A549 (cell line): Measurements from ENCODE around the gene MT1E. TPM values are rescaled to one million over a fixed set of nuclear protein-coding genes. Genes with fewer than 3 reads are reported as not detected.
"Not testable (repeated sequence)": the region's sequence is repeated elsewhere in the genome, so short reads cannot be mapped to it uniquely, and the experiment has no call there.

Experiments
- ATAC-seq, 2 experiments: fragments of 200-7000 bp in 1 of 2; fragments of >200 bp in 1 of 2; cut with Nextera tagmentation in 1 of 2; cut with Tn5 transposase in 1 of 2; 3 replicates each; pipeline versions ENCODE4 v1.8.0 to v1.9.1; 2018 to 2020; ENCODE audit warnings: mild to moderate bottlenecking in 1 of 2, moderate library complexity in 1 of 2
- CTCF ChIA-PET: fragments of 300-600 bp; sonication (Branson Sonifier 250); formaldehyde crosslinking; extraction: SDS; loops from one replicate; lab custom pipeline; 2021; ENCODE audit warnings: antibody characterized with exemption, inconsistent platforms; lab: Yijun Ruan, JAX
- POLR2A ChIA-PET: fragments of 350-600 bp; formaldehyde crosslinking; extraction: SDS; loops from one replicate; lab custom pipeline; 2021; ENCODE audit warnings: antibody characterized with exemption, inconsistent platforms; lab: Yijun Ruan, JAX
- DNase-seq, 2 experiments: peaks; one replicate each; pipeline versions ENCODE4 v3.0.0 to v3.0.0-alpha.2; 2011 to 2016; ENCODE audit warnings: low read depth in 1 of 2, low spot score in 1 of 2
- FAIRE-seq: peaks from 2 replicates; lab custom pipeline; 2011; peaks lifted over from hg19 to GRCh38; lab: Jason Lieb, UNC
- H3K27ac ChIP-seq, 2 experiments: fragments of >200 bp; sonication (Bioruptor Twin); formaldehyde crosslinking; 3 replicates each; pipeline ENCODE4 v1.5.1; 2016 to 2017
- H3K4me1 ChIP-seq: fragments of >200 bp; sonication (Bioruptor Twin); formaldehyde crosslinking; 3 replicates; pipeline ENCODE4 v1.6.1; 2016
- H3K4me2 ChIP-seq: fragments of >200 bp; sonication (Bioruptor Twin); formaldehyde crosslinking; 3 replicates; pipeline ENCODE4 v1.6.1; 2016
- H3K4me3 ChIP-seq: fragments of >200 bp; sonication (Bioruptor Twin); formaldehyde crosslinking; 3 replicates; pipeline ENCODE4 v1.5.1; 2016
- H3K9me3 ChIP-seq: fragments of >200 bp; sonication (Bioruptor Twin); formaldehyde crosslinking; 3 replicates; pipeline ENCODE4 v1.6.1; 2016
- ATOH8 ChIP-seq: fragments of 250-450 bp; sonication (Bioruptor Pico); IDR thresholded peaks from 2 replicates; pipeline ENCODE4 v1.5.0; 2020; ENCODE audit warnings: low read depth, mild to moderate bottlenecking, moderate library complexity
- CBX8 ChIP-seq: fragments of 200-600 bp; sonication (generic); IDR thresholded peaks from 2 replicates; pipeline ENCODE4 v1.6.1; 2016
- CEBPB ChIP-seq, 2 experiments: fragments of >200 bp in 1 of 2; sonication (Bioruptor Twin) in 1 of 2; formaldehyde crosslinking in 1 of 2; IDR thresholded peaks; 2 replicates each; pipeline ENCODE4 v1.6.1; 2012 to 2016
- EHF ChIP-seq: fragments of 250-450 bp; sonication (Bioruptor Pico); IDR thresholded peaks from 2 replicates; pipeline ENCODE4 v1.5.0; 2020; ENCODE audit warnings: mild to moderate bottlenecking
- EP300 ChIP-seq, 2 experiments: fragments of >200 bp; sonication (Bioruptor Twin); formaldehyde crosslinking; IDR thresholded peaks; 2 replicates in 1 of 2; 3 replicates in 1 of 2; pipeline ENCODE4 v1.6.1; 2016 to 2017
- ESRRA ChIP-seq: fragments of 150-350 bp; IDR thresholded peaks from 2 replicates; pipeline ENCODE4 v1.6.1; 2014; ENCODE audit warnings: mild to moderate bottlenecking, low read length, borderline replicate concordance
- HDAC2 ChIP-seq: fragments of 200-600 bp; sonication (generic); IDR thresholded peaks from 2 replicates; pipeline ENCODE4 v1.6.1; 2016
- JUNB ChIP-seq: fragments of >200 bp; sonication (Bioruptor Twin); formaldehyde crosslinking; IDR thresholded peaks from 2 replicates; pipeline ENCODE4 v1.6.1; 2016
- MAFK ChIP-seq: fragments of 450-650 bp; IDR thresholded peaks from 2 replicates; pipeline ENCODE4 v1.6.1; 2014; ENCODE audit not compliant: partially characterized antibody
- NR3C1 ChIP-seq: fragments of >200 bp; sonication (Bioruptor Twin); formaldehyde crosslinking; IDR thresholded peaks from 3 replicates; pipeline ENCODE4 v1.6.1; 2017
- RCOR1 ChIP-seq: fragments of 150-350 bp; IDR thresholded peaks from 2 replicates; pipeline ENCODE4 v1.6.1; 2014; ENCODE audit warnings: antibody characterized with exemption, low read length, low read depth
- SREBF2 ChIP-seq: fragments of 450-650 bp; IDR thresholded peaks from 2 replicates; pipeline ENCODE4 v1.6.1; 2014; ENCODE audit warnings: mild to moderate bottlenecking, moderate library complexity
- ZC3H11A ChIP-seq: fragments of 450-650 bp; IDR thresholded peaks from 2 replicates; pipeline ENCODE4 v1.6.1; 2014; ENCODE audit warnings: antibody characterized with exemption, mild to moderate bottlenecking
- WGBS: methylation state at CpG from one replicate; pipeline ENCODE4 v1.1.6; 2017; ENCODE audit errors: missing lambda C conversion rate; 5-methylcytosine and 5-hydroxymethylcytosine counted together
- polyA plus RNA-seq, 4 experiments: library from polyadenylated mRNA; depleted of rRNA in 3 of 4; stranded (reverse); fragments of >200 nt; fragmentation: RNase III in 1 of 4; extraction: RNeasy Plus Mini Kit Qiagen cat#74134 plus additional on column Dnase treatment in 1 of 4; gene quantifications; 2 replicates in 3 of 4; 3 replicates in 1 of 4; pipeline ENCODE4 v1.2.3, GENCODE V29; 2011 to 2017

Gene MT1E
- polyA plus RNA-seq, 2 of the 4 experiments (the other 2 are of a cell fraction): not detected

GRCh38 chr16:56669005-56669839 lies 43.6 kb downstream of the MT1E start, which contains the start of gene MT1H (continued):
- TF ChIP-seq ATOH8 (no peak), JUNB (no peak)

DNA sequence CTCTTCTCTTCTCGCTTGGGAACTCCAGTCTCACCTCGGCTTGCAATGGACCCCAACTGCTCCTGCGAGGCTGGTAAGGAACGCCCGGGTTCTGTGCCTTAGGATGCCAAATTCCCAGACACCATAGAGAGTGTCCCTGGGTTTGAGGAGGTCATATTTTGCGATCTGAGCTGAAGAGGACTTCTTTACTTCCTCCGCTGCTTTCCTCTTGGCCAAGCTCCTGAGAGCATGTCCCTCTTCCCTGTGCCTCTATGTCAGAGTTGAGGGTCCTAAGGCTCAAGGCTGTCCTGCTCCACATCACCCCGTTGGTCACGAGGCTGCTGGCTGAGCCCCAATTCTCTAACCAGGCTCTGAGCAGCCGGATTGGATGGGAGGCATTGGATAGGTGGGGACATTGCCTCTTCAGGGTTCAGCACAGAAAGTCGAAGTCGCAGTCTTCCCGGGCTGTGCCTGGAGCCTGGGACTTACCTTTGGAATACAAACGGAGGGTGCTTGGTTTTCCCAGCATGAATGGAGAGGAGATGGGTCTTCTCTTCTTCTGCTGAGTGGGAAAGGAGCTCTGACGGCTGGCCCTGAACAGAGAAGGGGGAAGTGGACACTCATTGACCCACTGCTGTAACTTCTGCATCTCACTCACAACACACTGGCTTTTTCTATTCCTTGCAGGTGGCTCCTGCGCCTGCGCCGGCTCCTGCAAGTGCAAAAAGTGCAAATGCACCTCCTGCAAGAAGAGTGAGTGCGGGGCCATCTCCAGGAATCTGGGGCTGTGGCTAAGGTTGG lies 44.4 kb downstream of the MT1E start:
- DNase-seq: no peak
- CTCF ChIA-PET: interaction anchor here (0.9 to 4.9 kb wide), 3 partner anchors 26 to 193 kb away, joined by 3 to 51 read pairs (median 6); no protein-coding TSS in a partner anchor
- no peaks in the 10 kb centered on the region for H3K9me3 ChIP-seq
- POLR2A ChIA-PET: no interaction called here
- ATAC-seq: no peak
- no peaks in the 10 kb centered on the region for H3K4me1 ChIP-seq
- H3K27ac ChIP-seq: no peak overlapping the region
- no peak for TF ChIP-seq ESRRA
- no peak for TF ChIP-seq SREBF2
- TF ChIP-seq HDAC2: no peak
- TF ChIP-seq CBX8: no peak
- TF ChIP-seq JUNB: no peak
- no peak for TF ChIP-seq CEBPB (IDR thresholded peaks at IDR 0.05)
- no peak for TF ChIP-seq RCOR1
- WGBS: 67% methylated on average over 18 of the region's 19 CpGs
- no peak overlapping the region for H3K4me2 ChIP-seq
- no peak for FAIRE-seq
- H3K4me3 ChIP-seq: no peak overlapping the region

DNA sequence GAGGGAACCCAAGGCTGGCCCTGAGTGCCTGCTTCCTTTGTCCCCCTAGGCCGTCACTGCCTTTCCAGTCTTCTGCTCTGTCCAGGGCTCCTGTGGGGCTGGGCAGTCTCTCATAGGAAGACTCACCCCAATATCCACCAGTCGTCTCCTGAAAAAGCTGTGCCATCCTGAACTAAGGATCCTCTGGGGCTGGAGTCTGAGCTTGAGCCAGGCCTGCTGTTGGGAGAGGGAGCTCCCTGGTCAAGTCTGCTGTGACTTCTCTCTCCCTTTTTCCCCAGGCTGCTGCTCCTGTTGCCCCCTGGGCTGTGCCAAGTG lies 45.0 kb downstream of the MT1E start:
- ATAC-seq (no peak), FAIRE-seq (no peak), DNase-seq (no peak)
- CTCF ChIA-PET: interaction anchor here (0.9 to 4.9 kb wide), 3 partner anchors 27 to 193 kb away, joined by 3 to 51 read pairs (median 6); no protein-coding TSS in a partner anchor
- Histone ChIP-seq H3K27ac (no peak overlapping the region), H3K4me3 (no peak overlapping the region), H3K9me3 (no peaks in the 10 kb centered on the region), H3K4me2 (no peak overlapping the region), H3K4me1 (no peaks in the 10 kb centered on the region)
- 68% methylated on average over 2 of the region's 2 CpGs for WGBS
- POLR2A ChIA-PET: no interaction called here
- no peak for TF ChIP-seq MAFK
- TF ChIP-seq CEBPB (IDR thresholded peaks at IDR 0.05): no peak
- no peak for TF ChIP-seq NR3C1
- TF ChIP-seq EHF (CRISPR knock-in tag): no peak
- TF ChIP-seq EP300 (IDR thresholded peaks at IDR 0.05): no peak
- TF ChIP-seq ZC3H11A: no peak
- TF ChIP-seq ESRRA: no peak

DNA sequence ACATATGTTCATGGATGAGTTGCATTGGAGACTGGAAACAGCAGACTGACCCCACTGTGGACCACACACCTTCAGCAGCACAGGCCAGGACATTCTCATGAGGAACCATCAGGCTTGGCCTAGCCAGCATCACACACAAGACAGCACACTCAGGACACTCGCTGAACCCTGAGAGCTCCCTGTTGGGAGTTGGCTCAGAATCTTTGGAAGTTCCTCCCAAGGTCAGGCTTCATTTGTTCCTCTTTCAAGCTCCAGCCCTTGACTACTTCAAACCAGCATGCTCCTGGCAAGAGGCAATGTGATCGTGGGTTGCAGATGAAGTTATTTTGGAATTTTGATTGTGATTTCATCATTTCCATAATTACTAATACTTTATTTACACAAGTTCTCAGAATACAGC lies 46.1 kb downstream of the MT1E start:
- POLR2A ChIA-PET, H3K9me3 ChIP-seq, H3K4me2 ChIP-seq, H3K27ac ChIP-seq, H3K4me1 ChIP-seq, DNase-seq, ATAC-seq, H3K4me3 ChIP-seq: not testable (repeated sequence)
- FAIRE-seq: peak; percentile 46
- CTCF ChIA-PET: interaction anchor here (0.7 to 4.9 kb wide), 3 partner anchors 14 to 122 kb away, joined by 3 to 51 read pairs (median 6); partner anchors contain the start of gene MT1F
- 25% methylated on average over 2 of the region's 2 CpGs for WGBS

GRCh38 chr16:56672171-56672570 lies 46.6 kb downstream of the MT1E start:
- H3K4me3 ChIP-seq, H3K4me1 ChIP-seq, DNase-seq, POLR2A ChIA-PET, FAIRE-seq, H3K27ac ChIP-seq, ATAC-seq, H3K9me3 ChIP-seq, H3K4me2 ChIP-seq: not testable (repeated sequence)
- WGBS: 60% methylated on average over 3 of the region's 3 CpGs
- CTCF ChIA-PET: interaction anchor here (1.7 to 4.9 kb wide), 3 partner anchors 14 to 61 kb away, joined by 6 to 51 read pairs (median 7); partner anchors contain the start of gene MT1F
